H9 (cell line): ENCODE data around the gene SIN3B. TPM values are rescaled to one million over a fixed set of nuclear protein-coding genes. Genes with fewer than 3 reads are reported as not detected.

Experiments used
- DNase-seq: peaks from one replicate; pipeline ENCODE4 v3.0.0-alpha.2; 2017
- H2AFZ ChIP-seq: one replicate; pipeline ENCODE4 v1.6.1; 2013; ENCODE audit warnings: mild to moderate bottlenecking, low read length, control low read depth, moderate library complexity
- H2AK5ac ChIP-seq: 2 replicates; pipeline ENCODE4 v1.6.1; 2013; ENCODE audit warnings: low read length, control low read depth, mixed read lengths; ENCODE audit not compliant: insufficient read length
- H2BK120ac ChIP-seq: one replicate; pipeline ENCODE4 v1.6.1; 2013; ENCODE audit warnings: low read depth, mild to moderate bottlenecking, low read length, control low read depth, inconsistent platforms; ENCODE audit not compliant: poor library complexity, severe bottlenecking
- H2BK12ac ChIP-seq: 2 replicates; pipeline ENCODE4 v1.6.1; 2013; ENCODE audit warnings: low read length, control low read depth, mixed read lengths, low read depth; ENCODE audit not compliant: insufficient read length
- H2BK15ac ChIP-seq: 2 replicates; pipeline ENCODE4 v1.6.1; 2013; ENCODE audit warnings: low read depth, low read length, control low read depth
- H2BK20ac ChIP-seq: one replicate; pipeline ENCODE4 v1.6.1; 2013; ENCODE audit warnings: low read depth, mild to moderate bottlenecking, low read length, control low read depth, inconsistent platforms; ENCODE audit not compliant: poor library complexity, severe bottlenecking
- H2BK5ac ChIP-seq: 2 replicates; pipeline ENCODE4 v1.6.1; 2013; ENCODE audit warnings: low read length, control low read depth, mixed read lengths; ENCODE audit not compliant: insufficient read length
- H3K14ac ChIP-seq: 2 replicates; pipeline ENCODE4 v1.6.1; 2013; ENCODE audit warnings: low read length, control low read depth; ENCODE audit not compliant: insufficient read depth
- H3K18ac ChIP-seq: 2 replicates; pipeline ENCODE4 v1.6.1; 2013; ENCODE audit warnings: low read depth, mild to moderate bottlenecking, mixed read lengths, low read length, control low read depth; ENCODE audit not compliant: insufficient read length
- H3K23ac ChIP-seq: 2 replicates; pipeline ENCODE4 v1.6.1; 2013; ENCODE audit warnings: low read length, control low read depth, mixed read lengths, low read depth; ENCODE audit not compliant: insufficient read length
- H3K23me2 ChIP-seq: 2 replicates; pipeline ENCODE4 v1.6.1; 2013; ENCODE audit warnings: low read depth, mild to moderate bottlenecking, mixed read lengths, low read length, control low read depth; ENCODE audit not compliant: insufficient read length, poor library complexity, severe bottlenecking
- H3K27ac ChIP-seq: 2 replicates; pipeline ENCODE4 v1.5.1; 2013; ENCODE audit warnings: low read length, control low read depth, mixed read lengths, low read depth; ENCODE audit not compliant: insufficient read length
- H3K27me3 ChIP-seq: 2 replicates; pipeline ENCODE4 v1.6.1; 2013; ENCODE audit warnings: low read length, control low read depth, inconsistent platforms; ENCODE audit not compliant: insufficient read depth
- H3K4ac ChIP-seq: 2 replicates; pipeline ENCODE4 v1.6.1; 2013; ENCODE audit warnings: low read depth, mild to moderate bottlenecking, control low read depth, inconsistent platforms, low read length, moderate library complexity
- H3K4me1 ChIP-seq: 2 replicates; pipeline ENCODE4 v1.6.1; 2013; ENCODE audit warnings: low read length, control low read depth, inconsistent platforms; ENCODE audit not compliant: insufficient read depth
- H3K4me2 ChIP-seq: 2 replicates; pipeline ENCODE4 v1.6.1; 2013; ENCODE audit warnings: low read length, control low read depth, mixed read lengths; ENCODE audit not compliant: insufficient read length, insufficient read depth
- H3K56ac ChIP-seq: 2 replicates; pipeline ENCODE4 v1.6.1; 2013; ENCODE audit warnings: low read depth, mild to moderate bottlenecking, mixed read lengths, low read length, control low read depth; ENCODE audit not compliant: insufficient read length
- H3K79me1 ChIP-seq: 2 replicates; pipeline ENCODE4 v1.6.1; 2013; ENCODE audit warnings: low read depth, mild to moderate bottlenecking, moderate library complexity, low read length, control low read depth, inconsistent platforms; ENCODE audit not compliant: insufficient read depth, poor library complexity, severe bottlenecking
- H3K79me2 ChIP-seq: 2 replicates; pipeline ENCODE4 v1.6.1; 2013; ENCODE audit warnings: low read length, control low read depth, inconsistent platforms; ENCODE audit not compliant: insufficient read depth
- H3K9ac ChIP-seq: 2 replicates; pipeline ENCODE4 v1.6.1; 2013; ENCODE audit warnings: low read length, control low read depth, mixed read lengths; ENCODE audit not compliant: insufficient read length; ENCODE audit errors: extremely low read depth
- H3K9me3 ChIP-seq: one replicate; pipeline ENCODE4 v1.6.1; 2013; ENCODE audit warnings: low read depth, low read length, inconsistent platforms; ENCODE audit not compliant: control insufficient read depth
- H3T11ph ChIP-seq: one replicate; pipeline ENCODE4 v1.6.1; 2013; ENCODE audit warnings: mild to moderate bottlenecking, low read length, control low read depth, inconsistent platforms
- H4K20me1 ChIP-seq: one replicate; pipeline ENCODE4 v1.6.1; 2013; ENCODE audit not compliant: control insufficient read depth, insufficient read length, insufficient read depth
- H4K5ac ChIP-seq: 2 replicates; pipeline ENCODE4 v1.6.1; 2013; ENCODE audit warnings: low read depth, mild to moderate bottlenecking, mixed read lengths, low read length, control low read depth; ENCODE audit not compliant: insufficient read length
- H4K8ac ChIP-seq: replicated peaks from 2 replicates; pipeline ENCODE4 v1.6.1; 2013; ENCODE audit warnings: low read length, control low read depth, mixed read lengths, low read depth; ENCODE audit not compliant: insufficient read length
- H4K91ac ChIP-seq: 2 replicates; pipeline ENCODE4 v1.6.1; 2013; ENCODE audit warnings: low read depth, mild to moderate bottlenecking, moderate library complexity, mixed read lengths, low read length, control low read depth; ENCODE audit not compliant: insufficient read length
- H3K27ac Mint-ChIP-seq, 3 experiments: 2 replicates in 2 of 3; 3 replicates in 1 of 3; pipeline ENCODE4 v1.8.0; 2020 to 2021; ENCODE audit warnings: mixed read lengths in 3 of 3, mild to moderate bottlenecking in 1 of 3, moderate library complexity in 1 of 3
- H3K27me3 Mint-ChIP-seq: 2 replicates; pipeline ENCODE4 v1.8.0; 2021; ENCODE audit warnings: low read depth, mild to moderate bottlenecking, moderate library complexity, mixed read lengths
- H3K36me3 Mint-ChIP-seq, 3 experiments: 2 replicates in 2 of 3; 3 replicates in 1 of 3; pipeline ENCODE4 v1.8.0; 2020 to 2021; ENCODE audit warnings: low read depth in 3 of 3, mixed read lengths in 3 of 3; ENCODE audit not compliant: insufficient read depth in 1 of 3
- H3K4me1 Mint-ChIP-seq, 2 experiments: 2 replicates each; pipeline ENCODE4 v1.8.0; 2020; ENCODE audit warnings: mixed read lengths in 2 of 2
- H3K4me3 Mint-ChIP-seq, 2 experiments: 2 replicates in 1 of 2; 3 replicates in 1 of 2; pipeline ENCODE4 v1.8.0; 2020 to 2021; ENCODE audit warnings: mild to moderate bottlenecking in 2 of 2, mixed read lengths in 2 of 2, moderate library complexity in 1 of 2
- H3K9me3 Mint-ChIP-seq, 2 experiments: 2 replicates in 1 of 2; 3 replicates in 1 of 2; pipeline ENCODE4 v1.8.0; 2020; ENCODE audit warnings: mild to moderate bottlenecking in 2 of 2, mixed read lengths in 2 of 2, moderate library complexity in 1 of 2
- CTCF ChIP-seq: fragments of 200-600 bp; sonication (generic); conservative IDR thresholded peaks from 3 replicates; pipeline ENCODE4 v1.8.0; 2021; ENCODE audit warnings: antibody characterized with exemption, mild to moderate bottlenecking
- WGBS: extraction: QIAGEN DNeasy Blood & Tissue Kit; methylation state at CpG from one replicate; pipeline ENCODE4 v1.1.7; 2013; ENCODE audit warnings: missing lambda C conversion rate, low lambda C conversion rate, mixed read lengths; ENCODE audit not compliant: insufficient read length; ENCODE audit errors: extremely low coverage; 5-methylcytosine and 5-hydroxymethylcytosine counted together
- total RNA-seq: library from RNA; stranded (reverse); gene quantifications from 2 replicates; pipeline ENCODE4 v1.2.1, GENCODE V29; 2021

Gene SIN3B
- total RNA-seq, 1 experiment from 2014 or later, result 72.7 TPM

- no peak overlapping the region for H2BK5ac ChIP-seq
- no peak overlapping the region for H3K9ac ChIP-seq
- H3K4ac ChIP-seq, result no peak overlapping the region
- H3K4me3 Mint-ChIP-seq, result no peak overlapping the region
- no peak overlapping the region for H2AK5ac ChIP-seq
- H3K27ac ChIP-seq, result no peak overlapping the region
- no peak overlapping the region for H4K5ac ChIP-seq
- no peak overlapping the region for H4K8ac ChIP-seq
- H3K56ac ChIP-seq, result no peak overlapping the region
- H3K18ac ChIP-seq, result no peak overlapping the region
- H3K36me3 Mint-ChIP-seq, result peaks cover 47 to 87% (median 77%) of the 10 kb centered on the region in 3 experiments; a peak in 6 of 7 replicates
- H3K9me3 Mint-ChIP-seq, result no peaks in the 10 kb centered on the region
- H4K91ac ChIP-seq, result no peak overlapping the region
- no peaks in the 10 kb centered on the region for H3K79me2 ChIP-seq
- H3K27ac Mint-ChIP-seq, result peak overlapping the region in 1 of 3 experiments; percentile 44; a peak in 1 of 7 replicates
- no peak overlapping the region for H3K14ac ChIP-seq
- H3K79me1 ChIP-seq, result no peaks in the 10 kb centered on the region
- H3K23ac ChIP-seq, result no peak overlapping the region
- no peak overlapping the region for H3T11ph ChIP-seq
- no peak for TF ChIP-seq CTCF
- H3K23me2 ChIP-seq, result no peaks in the 10 kb centered on the region
- H2BK20ac ChIP-seq, result no peak overlapping the region
- no peak overlapping the region for H2BK120ac ChIP-seq
- no peaks in the 10 kb centered on the region for H4K20me1 ChIP-seq
- no peaks in the 10 kb centered on the region for H3K27me3 Mint-ChIP-seq
- no peak for DNase-seq
- no peak overlapping the region for H2AFZ ChIP-seq
- no peaks in the 10 kb centered on the region for H3K4me1 ChIP-seq
- H2BK12ac ChIP-seq, result no peak overlapping the region
- no peaks in the 10 kb centered on the region for H3K9me3 ChIP-seq
- WGBS, result no CpG with 5 or more reads among the region's 33 CpGs
- H3K4me1 Mint-ChIP-seq, result no peaks in the 10 kb centered on the region
- no peaks in the 10 kb centered on the region for H3K27me3 ChIP-seq
- no peak overlapping the region for H3K4me2 ChIP-seq
- no peak overlapping the region for H2BK15ac ChIP-seq
Measured at GRCh38 chr19:16851031-16851712, 22.0 kb downstream of the SIN3B start.
